Vagina (tissue), 2 donors: ENCODE data around the gene SETD1A.
"Not testable (repeated sequence)": the region's sequence is repeated elsewhere in the genome, so short reads cannot be mapped to it uniquely, and the experiment has no call there.

Experiments
- POLR2A ChIP-seq, 2 donors: fragments of 450-650 bp; IDR thresholded peaks; one replicate each; pipeline ENCODE4 v1.6.1; 2017; ENCODE audit warnings: antibody characterized with exemption in 2 of 2, mild to moderate bottlenecking in 2 of 2, moderate library complexity in 2 of 2
- TF ChIP-seq, protein P1 (sequence below), 3 experiments: fragments of 450-650 bp in 2 of 3; fragments of 200-600 bp in 1 of 3; sonication (generic) in 1 of 3; IDR thresholded peaks; one replicate each; pipeline ENCODE4 v1.5.1; 2017 to 2019; ENCODE audit warnings: antibody characterized with exemption in 3 of 3, mild to moderate bottlenecking in 2 of 3, moderate library complexity in 2 of 3

DNA sequence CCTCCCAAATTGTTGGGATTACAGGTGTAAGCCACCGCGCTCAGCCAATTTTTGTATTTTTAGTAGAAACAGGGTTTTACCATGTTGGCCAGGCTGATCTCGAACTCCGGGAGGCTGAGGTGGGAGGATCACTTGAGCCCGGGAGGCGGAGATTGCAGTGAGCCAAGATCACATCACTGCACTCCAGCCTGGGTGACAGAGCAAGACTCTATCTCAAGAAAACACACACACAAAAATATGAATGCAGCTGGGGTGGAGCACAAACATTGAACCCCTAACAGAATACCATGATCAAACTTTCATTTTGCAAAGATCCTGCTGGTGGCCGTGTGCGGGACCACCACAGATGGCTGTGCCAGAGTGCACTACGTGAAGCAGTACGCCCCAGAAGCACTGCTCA, 60.2 kb downstream of the SETD1A start:
- TF ChIP-seq, protein P1, sequence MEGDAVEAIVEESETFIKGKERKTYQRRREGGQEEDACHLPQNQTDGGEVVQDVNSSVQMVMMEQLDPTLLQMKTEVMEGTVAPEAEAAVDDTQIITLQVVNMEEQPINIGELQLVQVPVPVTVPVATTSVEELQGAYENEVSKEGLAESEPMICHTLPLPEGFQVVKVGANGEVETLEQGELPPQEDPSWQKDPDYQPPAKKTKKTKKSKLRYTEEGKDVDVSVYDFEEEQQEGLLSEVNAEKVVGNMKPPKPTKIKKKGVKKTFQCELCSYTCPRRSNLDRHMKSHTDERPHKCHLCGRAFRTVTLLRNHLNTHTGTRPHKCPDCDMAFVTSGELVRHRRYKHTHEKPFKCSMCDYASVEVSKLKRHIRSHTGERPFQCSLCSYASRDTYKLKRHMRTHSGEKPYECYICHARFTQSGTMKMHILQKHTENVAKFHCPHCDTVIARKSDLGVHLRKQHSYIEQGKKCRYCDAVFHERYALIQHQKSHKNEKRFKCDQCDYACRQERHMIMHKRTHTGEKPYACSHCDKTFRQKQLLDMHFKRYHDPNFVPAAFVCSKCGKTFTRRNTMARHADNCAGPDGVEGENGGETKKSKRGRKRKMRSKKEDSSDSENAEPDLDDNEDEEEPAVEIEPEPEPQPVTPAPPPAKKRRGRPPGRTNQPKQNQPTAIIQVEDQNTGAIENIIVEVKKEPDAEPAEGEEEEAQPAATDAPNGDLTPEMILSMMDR (IDR thresholded peaks at IDR 0.05) = not testable (repeated sequence)
- not testable (repeated sequence) for TF ChIP-seq POLR2A (IDR thresholded peaks at IDR 0.05)
